HepG2 (cell line): ENCODE data around the gene EXOC3L4. TPM values are rescaled to one million over a fixed set of nuclear protein-coding genes. Genes with fewer than 3 reads are reported as not detected.

ENCODE experiments used
- ATAC-seq: fragments of 200-7000 bp; cut with Tn5 transposase; 3 replicates; pipeline ENCODE4 v1.9.1; 2020; ENCODE audit warnings: mild to moderate bottlenecking, moderate library complexity
- BruUV-seq: library from RNA; stranded (reverse); fragments of 400-500 nt; replicated peaks from 2 replicates; lab custom pipeline; 2021; lab: Mats Ljungman, UMichigan
- CTCF ChIA-PET: fragments of 300-600 bp; formaldehyde crosslinking; extraction: SDS; loops from one replicate; lab custom pipeline; 2021; ENCODE audit warnings: low total read pairs, inconsistent platforms, low intra/inter-chr PET ratio; lab: Yijun Ruan, JAX
- POLR2A ChIA-PET: fragments of 350-600 bp; sonication (Branson Sonifier 250); formaldehyde crosslinking; loops from one replicate; lab custom pipeline; 2020; ENCODE audit warnings: antibody characterized with exemption, inconsistent platforms; lab: Yijun Ruan, JAX
- DNase-seq: peaks from one replicate; pipeline ENCODE4 v3.0.0-alpha.2; 2015; ENCODE audit warnings: low spot score
- FAIRE-seq: peaks from 3 replicates; lab custom pipeline; 2011; peaks lifted over from hg19 to GRCh38; lab: Jason Lieb, UNC
- H2AFZ ChIP-seq: one replicate; pipeline ENCODE4 v1.6.1; 2011; ENCODE audit warnings: low read length, inconsistent platforms
- H3K27ac ChIP-seq: fragments of 300-600 bp; 3 replicates; pipeline ENCODE4 v1.8.0; 2011; ENCODE audit warnings: mixed run types, mild to moderate bottlenecking, mixed read lengths, low read length, inconsistent platforms; ENCODE audit not compliant: insufficient read depth; ENCODE audit errors: extremely low read length
- H3K27me3 ChIP-seq, 2 experiments: fragments of 200-600 bp in 1 of 2; 2 replicates in 1 of 2; 3 replicates in 1 of 2; pipeline versions ENCODE4 v1.6.0 to v1.8.0; 2011; ENCODE audit warnings: low read length in 2 of 2, mild to moderate bottlenecking in 2 of 2, moderate library complexity in 2 of 2, inconsistent platforms in 1 of 2; ENCODE audit not compliant: insufficient read depth in 2 of 2, control insufficient read depth in 1 of 2
- H3K36me3 ChIP-seq, 2 experiments: fragments of 200-600 bp in 1 of 2; replicated peaks in 1 of 2; 2 replicates in 1 of 2; 3 replicates in 1 of 2; pipeline versions ENCODE4 v1.5.1 to v1.8.0; 2011; ENCODE audit warnings: low read length in 2 of 2, inconsistent platforms in 1 of 2; ENCODE audit not compliant: insufficient read depth in 2 of 2, control insufficient read depth in 1 of 2
- H3K4me1 ChIP-seq: 2 replicates; pipeline ENCODE4 v1.5.1; 2012; ENCODE audit warnings: low read length, inconsistent platforms; ENCODE audit not compliant: insufficient read depth
- H3K4me2 ChIP-seq: 2 replicates; pipeline ENCODE4 v1.6.0; 2011; ENCODE audit warnings: low read depth, low read length, inconsistent platforms
- H3K4me3 ChIP-seq, 3 experiments: fragments of 200-600 bp in 1 of 3; sonication (generic), shearing (Covaris generic) in 1 of 3; replicated peaks in 1 of 3; 2 replicates each; pipeline ENCODE4 v1.5.1; 2011 to 2016; ENCODE audit warnings: low read length in 3 of 3, inconsistent platforms in 2 of 3, low read depth in 2 of 3, mild to moderate bottlenecking in 2 of 3, control low read depth in 1 of 3, mixed read lengths in 1 of 3; ENCODE audit not compliant: insufficient read depth in 1 of 3
- H3K79me2 ChIP-seq: one replicate; pipeline ENCODE4 v1.6.1; 2011; ENCODE audit warnings: low read length, inconsistent platforms; ENCODE audit not compliant: insufficient read depth
- H3K9ac ChIP-seq: 2 replicates; pipeline ENCODE4 v1.6.0; 2011; ENCODE audit warnings: mild to moderate bottlenecking, low read depth, low read length, inconsistent platforms; ENCODE audit not compliant: insufficient read depth
- H3K9me3 ChIP-seq: 2 replicates; pipeline ENCODE4 v1.5.1; 2012; ENCODE audit warnings: mild to moderate bottlenecking, low read length
- H4K20me1 ChIP-seq: 2 replicates; pipeline ENCODE4 v1.6.0; 2011; ENCODE audit warnings: inconsistent platforms, mild to moderate bottlenecking, low read length, moderate library complexity; ENCODE audit not compliant: insufficient read depth
- BRD4 ChIP-seq: sonication (generic); formaldehyde crosslinking; IDR thresholded peaks from 2 replicates; pipeline ENCODE4 v1.4.0; 2020; ENCODE audit warnings: missing genetic modification reagents
- CENPT ChIP-seq: sonication (generic); formaldehyde crosslinking; IDR thresholded peaks from 2 replicates; pipeline ENCODE4 v1.8.0; 2022; ENCODE audit warnings: low read depth, mild to moderate bottlenecking, moderate library complexity, missing genetic modification reagents
- DNMT3B ChIP-seq: conservative IDR thresholded peaks from 2 replicates; pipeline ENCODE4 v1.6.1; 2016; ENCODE audit warnings: missing biosample characterization, control low read depth
- ELF3 ChIP-seq: IDR thresholded peaks from 2 replicates; pipeline ENCODE4 v1.6.1; 2016; ENCODE audit warnings: missing genetic modification reagents, missing compliant biosample characterization
- HMG20B ChIP-seq: conservative IDR thresholded peaks from 2 replicates; pipeline ENCODE4 v1.6.1; 2016; ENCODE audit warnings: missing genetic modification reagents, missing compliant biosample characterization
- HNRNPLL ChIP-seq: fragments of 200-400 bp; formaldehyde crosslinking; IDR thresholded peaks from 2 replicates; pipeline ENCODE4 v1.6.1; 2017; ENCODE audit warnings: mild to moderate bottlenecking, low read depth, low read length; ENCODE audit not compliant: poor library complexity, severe bottlenecking
- KDM1A ChIP-seq: IDR thresholded peaks from 2 replicates; pipeline ENCODE4 v1.6.1; 2016; ENCODE audit warnings: missing compliant biosample characterization
- KDM5B ChIP-seq: sonication (generic); formaldehyde crosslinking; IDR thresholded peaks from 2 replicates; pipeline ENCODE4 v1.4.0; 2020; ENCODE audit warnings: missing genetic modification reagents, mild to moderate bottlenecking, borderline replicate concordance
- MED13 ChIP-seq: sonication (generic); formaldehyde crosslinking; IDR thresholded peaks from 2 replicates; pipeline ENCODE4 v1.5.0; 2020; ENCODE audit warnings: missing genetic modification reagents
- NCOR1 ChIP-seq: fragments of 200-600 bp; sonication (generic); IDR thresholded peaks from 2 replicates; pipeline ENCODE4 v1.7.0; 2017; ENCODE audit warnings: antibody characterized with exemption, low read length, borderline replicate concordance
- PAWR ChIP-seq: sonication (generic); formaldehyde crosslinking; IDR thresholded peaks from 2 replicates; pipeline ENCODE4 v1.4.0; 2020; ENCODE audit warnings: missing genetic modification reagents, mild to moderate bottlenecking, borderline replicate concordance
- PITX1 ChIP-seq: sonication (generic); formaldehyde crosslinking; IDR thresholded peaks from 2 replicates; pipeline ENCODE4 v1.5.1; 2020; ENCODE audit warnings: mild to moderate bottlenecking, missing genetic modification reagents
- ZBTB10 ChIP-seq: sonication (generic); formaldehyde crosslinking; IDR thresholded peaks from 2 replicates; pipeline ENCODE4 v1.4.0; 2020; ENCODE audit warnings: missing genetic modification reagents, borderline replicate concordance
- ZC3H4 ChIP-seq: sonication (generic); formaldehyde crosslinking; IDR thresholded peaks from 2 replicates; pipeline ENCODE4 v1.4.0; 2020; ENCODE audit warnings: missing genetic modification reagents, borderline replicate concordance
- ZNF292 ChIP-seq: sonication (generic); formaldehyde crosslinking; IDR thresholded peaks from 2 replicates; pipeline ENCODE4 v1.8.1; 2022; ENCODE audit warnings: mild to moderate bottlenecking, low read depth, missing genetic modification reagents, borderline replicate concordance
- ZNF629 ChIP-seq: sonication (generic); formaldehyde crosslinking; conservative IDR thresholded peaks from 2 replicates; pipeline ENCODE4 v1.5.0; 2020; ENCODE audit warnings: missing genetic modification reagents
- ZNF777 ChIP-seq: sonication (generic); formaldehyde crosslinking; IDR thresholded peaks from 2 replicates; pipeline ENCODE4 v1.4.0; 2020; ENCODE audit warnings: missing genetic modification reagents
- ZNF850 ChIP-seq: sonication (generic); formaldehyde crosslinking; conservative IDR thresholded peaks from 2 replicates; pipeline ENCODE4 v1.9.0; 2021; ENCODE audit warnings: mild to moderate bottlenecking, missing genetic modification reagents
- ZSCAN30 ChIP-seq: sonication (generic); formaldehyde crosslinking; IDR thresholded peaks from 2 replicates; pipeline ENCODE4 v1.5.0; 2020; ENCODE audit warnings: mild to moderate bottlenecking, missing genetic modification reagents
- ZZZ3 ChIP-seq: sonication (generic); formaldehyde crosslinking; IDR thresholded peaks from 2 replicates; pipeline ENCODE4 v1.4.0; 2020; ENCODE audit warnings: missing genetic modification reagents, mild to moderate bottlenecking, borderline replicate concordance
- WGBS: methylation state at CpG from one replicate; pipeline ENCODE4 v1.1.6; 2017; ENCODE audit warnings: low lambda C conversion rate; 5-methylcytosine and 5-hydroxymethylcytosine counted together
- in situ Hi-C: cut with HindIII; loops from 2 replicates; pipeline ENCODE4 v1.10.0; 2017; ENCODE audit warnings: low pct_unique_long_range_greater_than_20kb; ENCODE audit not compliant: extremely low pct_ligation_motif_present
- intact Hi-C: fragments of 100-400 bp; cut with micrococcal nuclease; formaldehyde crosslinking; loops from one replicate; pipeline ENCODE4 v1.10.0; 2022; ENCODE audit not compliant: unreplicated experiment
- polyA plus RNA-seq, 8 experiments: library from polyadenylated mRNA; depleted of rRNA in 3 of 8; stranded (reverse) in 7 of 8; unstranded in 1 of 8; fragments of >200 nt; fragmentation: Illumina TruSeq in 4 of 8; extraction: Trizol in 4 of 8; gene quantifications; 2 replicates each; pipeline versions ENCODE4 v1.2.1 to v1.2.3, GENCODE V29; 2011 to 2016; ENCODE audit warnings: low read depth in 4 of 8, missing spikeins in 1 of 8, mixed read lengths in 1 of 8; ENCODE audit not compliant: insufficient read depth in 1 of 8
- total RNA-seq, 5 experiments: library from RNA; depleted of rRNA; stranded (reverse); fragments of >200 nt; fragmentation: Illumina TruSeq; extraction: Trizol; gene quantifications; 2 replicates each; pipeline ENCODE4 v1.2.3, GENCODE V29; 2016; ENCODE audit warnings: low read depth in 1 of 5
- TF ChIP-seq, protein P1 (sequence below): sonication (generic); formaldehyde crosslinking; IDR thresholded peaks from 2 replicates; pipeline ENCODE4 v1.8.1; 2023; ENCODE audit warnings: mild to moderate bottlenecking, moderate library complexity, missing genetic modification reagents

Gene EXOC3L4
- total and polyA plus RNA-seq, 2 of the 13 experiments (the other 11 are each of a cell fraction or from before 2014, with no cell fraction given), result 11.8 to 27.0 TPM

DNA sequence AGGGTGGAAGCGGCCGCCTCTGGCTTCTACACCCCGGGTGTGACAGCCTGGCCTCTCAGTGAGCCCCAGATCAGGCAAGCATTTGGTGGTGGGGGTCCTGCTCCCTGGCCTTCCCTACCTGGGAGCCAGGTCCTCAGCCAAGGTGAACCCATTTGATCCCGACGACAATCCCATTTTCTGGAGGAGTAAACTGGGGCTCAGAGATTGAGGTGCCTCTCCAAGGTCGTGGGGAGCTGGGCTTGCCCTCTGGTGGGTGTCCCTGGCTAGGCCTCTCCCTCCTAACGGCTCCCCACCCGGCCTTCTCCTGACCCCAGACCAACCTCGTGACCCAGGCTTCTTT lies 2.7 kb upstream of the EXOC3L4 start (continued):
- TF ChIP-seq ZBTB10 (CRISPR knock-in tag) (0 out of 2 replicates have a peak, but pooled peaks have one; percentile 7), PITX1 (no peak), ZNF629 (CRISPR knock-in tag) (peak; percentile 95), ZNF292 (CRISPR knock-in tag) (no peak), DNMT3B (CRISPR knock-in tag) (no peak), CENPT (CRISPR knock-in tag) (no peak), KDM1A (CRISPR knock-in tag) (0 out of 2 replicates have a peak, but pooled peaks have one; percentile 12), KDM5B (no peak; the same call in 1 of the 2 replicates), BRD4 (CRISPR knock-in tag) (no peak), ZZZ3 (CRISPR knock-in tag) (no peak)

GRCh38 chr14:103093856-103094405 lies 594 bp upstream of the EXOC3L4 start:
- ATAC-seq (peak; percentile 25), FAIRE-seq (no peak), DNase-seq (no peak)
- H4K20me1 ChIP-seq, result no peaks in the 10 kb centered on the region
- ChIA-PET CTCF (interaction anchor here (1.1 kb wide), 1 partner anchor 48 kb away, joined by 4 read pairs; no protein-coding TSS in a partner anchor), POLR2A (interaction anchor here (0.6 to 2.6 kb wide), 9 partner anchors 11 to 250 kb away, joined by 3 to 39 read pairs (median 3); partner anchors contain the start of gene EIF5)
- H3K4me3 ChIP-seq, result peak overlapping the region; percentile 82 to 94 (median 86)
- peak overlapping the region; percentile 84 for H3K27ac ChIP-seq
- BruUV-seq, result no TSS peak
- peaks cover 91% of the 10 kb centered on the region for H3K4me1 ChIP-seq
- peak overlapping the region; percentile 70 for H2AFZ ChIP-seq
- 0% methylated on average over 8 of the region's 13 CpGs for WGBS
- peaks cover 0 to 8% of the 10 kb centered on the region in 2 experiments; a peak in 2 of 5 replicates for H3K27me3 ChIP-seq
- intact Hi-C loops (no loop called here), in situ Hi-C loops (no loop called here)
- peaks cover 17% of the 10 kb centered on the region for H3K79me2 ChIP-seq
- H3K9me3 ChIP-seq, result no peaks in the 10 kb centered on the region
- H3K4me2 ChIP-seq, result peak overlapping the region; percentile 96
- H3K36me3 ChIP-seq, result no peaks in the 10 kb centered on the region
- peak overlapping the region; percentile 83 for H3K9ac ChIP-seq
- TF ChIP-seq ZSCAN30 (CRISPR knock-in tag) (no peak), PAWR (CRISPR knock-in tag) (0 out of 2 replicates have a peak, but pooled peaks have one; percentile 70), HNRNPLL (peak; percentile 6), NCOR1 (no peak; the same call in 1 of the 2 replicates), ZNF777 (no peak), ZC3H4 (CRISPR knock-in tag) (no peak), HMG20B (CRISPR knock-in tag) (no peak), MED13 (CRISPR knock-in tag) (0 out of 2 replicates have a peak, but pooled peaks have one; percentile 52), ELF3 (CRISPR knock-in tag) (no peak), ZNF850 (CRISPR knock-in tag) (no peak)
- TF ChIP-seq, protein P1, sequence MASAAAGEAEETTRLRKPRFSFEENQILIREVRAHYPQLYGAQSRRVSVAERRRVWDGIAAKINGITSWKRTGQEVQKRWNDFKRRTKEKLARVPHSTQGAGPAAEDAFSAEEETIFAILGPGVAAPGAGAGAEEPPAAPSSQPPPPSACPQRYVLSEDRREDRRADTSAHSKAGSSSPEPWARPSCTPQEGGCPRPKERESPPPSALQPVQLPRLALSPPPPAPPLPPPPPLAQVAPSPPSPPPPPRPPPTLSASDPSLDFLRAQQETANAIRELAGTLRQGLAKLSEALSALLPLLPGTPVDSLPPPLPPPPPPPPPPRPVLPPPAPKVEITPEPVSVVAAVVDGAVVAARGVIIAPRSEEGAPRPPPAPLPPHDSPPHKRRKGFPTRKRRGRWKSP (CRISPR knock-in tag), result peak; percentile 15
